Measurements from ENCODE around the gene AARS2.
"Not testable (repeated sequence)": the region's sequence is repeated elsewhere in the genome, so short reads cannot be mapped to it uniquely, and the experiment has no call there.

Gene AARS2

DNA sequence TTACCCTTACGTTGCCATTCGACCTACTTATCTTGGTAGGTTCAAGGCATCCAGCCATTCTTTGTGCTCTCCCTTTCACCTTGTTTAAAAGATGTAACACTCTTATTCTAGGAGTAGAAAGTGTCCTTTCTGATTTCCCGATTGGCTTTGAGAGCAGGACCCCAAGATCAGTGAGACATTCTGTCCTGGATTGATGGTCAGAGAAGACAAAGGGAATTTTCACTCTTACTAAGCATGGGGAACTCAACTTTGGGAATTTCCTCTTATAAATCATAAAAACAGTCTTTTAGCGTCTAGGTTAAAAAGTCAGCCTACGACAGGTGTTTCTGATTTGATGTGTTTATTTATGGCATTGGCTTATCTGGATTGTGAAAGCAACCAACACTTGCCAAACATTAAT lies 2.8 kb upstream of the AARS2 start:
- TF ChIP-seq ZNF274 (IDR thresholded peaks at IDR 0.05; ENCODE audit: low read depth, low read length): no peak
- no peak overlapping the region for H3K4me3 ChIP-seq (ENCODE audit: low read length)

GRCh38 chr6:44315516-44315915 lies 2.4 kb upstream of the AARS2 start:
- no peak for TF ChIP-seq ZNF274 (IDR thresholded peaks at IDR 0.05; ENCODE audit: low read depth, low read length)
- no peak overlapping the region for H3K4me3 ChIP-seq (ENCODE audit: low read length)

DNA sequence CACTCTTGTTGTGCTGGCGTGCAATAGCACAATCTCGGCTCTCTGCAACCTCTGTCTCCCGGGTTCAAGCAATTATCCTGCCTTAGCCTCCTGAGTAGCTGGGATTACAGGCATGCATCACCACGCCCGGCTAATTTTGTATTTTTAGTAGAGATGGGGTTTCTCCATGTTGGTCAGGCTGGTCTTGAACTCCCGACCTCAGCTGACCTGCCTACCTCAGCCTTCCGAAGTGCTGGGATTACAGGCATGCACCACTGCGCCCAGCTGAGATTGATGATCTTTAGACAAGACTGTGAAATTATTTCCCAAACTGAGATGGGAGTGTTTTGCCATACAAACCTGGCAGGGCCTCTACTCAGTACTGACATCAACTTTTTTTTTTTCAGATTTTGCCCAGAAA lies 1.5 kb upstream of the AARS2 start:
- H3K4me3 ChIP-seq (ENCODE audit: low read length): not testable (repeated sequence)

- no peak for TF ChIP-seq ZNF274 (IDR thresholded peaks at IDR 0.05; ENCODE audit: low read depth, low read length)
These were observed 1.4 kb downstream of the AARS2 start for GRCh38 chr6:44311767-44312166.

GRCh38 chr6:44311304-44311703 lies 1.8 kb downstream of the AARS2 start:
- TF ChIP-seq ZNF274 (IDR thresholded peaks at IDR 0.05; ENCODE audit: low read depth, low read length): no peak
- no peak overlapping the region for H3K4me3 ChIP-seq (ENCODE audit: low read length)

More at GRCh38 chr6:44311767-44312166, 1.4 kb downstream of the AARS2 start:
- no peak overlapping the region; the same call in 1 of the 2 replicates for H3K4me3 ChIP-seq (ENCODE audit: low read length)

DNA sequence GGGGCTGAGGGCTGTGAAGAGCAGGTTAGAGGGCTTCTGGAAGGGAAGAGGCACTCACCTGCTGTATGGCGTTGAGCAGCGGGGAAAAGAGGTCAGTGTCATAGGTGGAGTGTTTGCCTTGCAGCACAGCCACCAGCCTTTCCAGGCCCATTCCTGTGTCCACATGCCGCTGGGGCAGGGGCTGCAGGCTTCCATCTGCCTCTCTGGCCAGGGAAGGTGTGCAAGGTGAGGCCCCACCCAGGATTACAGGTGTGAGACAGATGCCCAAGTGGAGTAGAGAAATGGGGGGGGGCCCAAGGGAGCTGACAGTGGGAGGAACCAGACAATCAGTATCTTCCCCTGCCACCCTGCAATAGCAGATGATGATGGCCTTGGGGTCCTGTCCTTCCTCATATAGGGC lies 2.9 kb downstream of the AARS2 start:
- H3K4me3 ChIP-seq (ENCODE audit: low read length): no peak overlapping the region
- TF ChIP-seq ZNF274 (IDR thresholded peaks at IDR 0.05; ENCODE audit: low read depth, low read length): no peak

DNA sequence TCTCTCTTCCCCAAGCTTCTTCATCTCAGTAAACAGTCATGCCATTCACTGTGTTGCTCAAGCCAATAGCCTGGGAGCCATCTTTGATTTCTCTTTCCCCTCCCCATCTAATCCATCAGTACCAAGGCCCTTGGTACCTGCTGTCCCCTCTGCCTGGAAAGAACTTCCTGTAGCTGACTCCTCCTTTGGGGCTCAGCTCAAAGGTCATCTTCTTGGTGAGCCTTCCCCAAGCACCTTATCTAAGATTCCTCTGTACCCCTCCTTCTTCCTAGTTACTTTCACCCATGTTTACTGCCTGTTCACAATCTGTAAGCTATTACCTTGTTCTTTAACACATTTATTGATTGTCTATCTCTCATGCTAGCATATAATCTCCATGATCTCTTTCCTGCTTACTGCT lies 3.5 kb downstream of the AARS2 start:
- TF ChIP-seq ZNF274 (IDR thresholded peaks at IDR 0.05; ENCODE audit: low read depth, low read length): no peak
- no peak overlapping the region for H3K4me3 ChIP-seq (ENCODE audit: low read length)

- H3K4me3 ChIP-seq (ENCODE audit: low read length): no peak overlapping the region
- no peak for TF ChIP-seq ZNF274 (IDR thresholded peaks at IDR 0.05; ENCODE audit: low read depth, low read length)
These were observed 4.1 kb downstream of the AARS2 start for GRCh38 chr6:44309092-44309491.

- H3K4me3 ChIP-seq (ENCODE audit: low read length): no peak overlapping the region
These were observed 5.9 kb downstream of the AARS2 start for GRCh38 chr6:44307217-44307616.

GRCh38 chr6:44306710-44307109 lies 6.4 kb downstream of the AARS2 start:
- no peak for TF ChIP-seq ZNF274 (IDR thresholded peaks at IDR 0.05; ENCODE audit: low read depth, low read length)
- no peak overlapping the region for H3K4me3 ChIP-seq (ENCODE audit: low read length)

More at GRCh38 chr6:44307217-44307616, 5.9 kb downstream of the AARS2 start:
- TF ChIP-seq ZNF274 (IDR thresholded peaks at IDR 0.05; ENCODE audit: low read depth, low read length): no peak

DNA sequence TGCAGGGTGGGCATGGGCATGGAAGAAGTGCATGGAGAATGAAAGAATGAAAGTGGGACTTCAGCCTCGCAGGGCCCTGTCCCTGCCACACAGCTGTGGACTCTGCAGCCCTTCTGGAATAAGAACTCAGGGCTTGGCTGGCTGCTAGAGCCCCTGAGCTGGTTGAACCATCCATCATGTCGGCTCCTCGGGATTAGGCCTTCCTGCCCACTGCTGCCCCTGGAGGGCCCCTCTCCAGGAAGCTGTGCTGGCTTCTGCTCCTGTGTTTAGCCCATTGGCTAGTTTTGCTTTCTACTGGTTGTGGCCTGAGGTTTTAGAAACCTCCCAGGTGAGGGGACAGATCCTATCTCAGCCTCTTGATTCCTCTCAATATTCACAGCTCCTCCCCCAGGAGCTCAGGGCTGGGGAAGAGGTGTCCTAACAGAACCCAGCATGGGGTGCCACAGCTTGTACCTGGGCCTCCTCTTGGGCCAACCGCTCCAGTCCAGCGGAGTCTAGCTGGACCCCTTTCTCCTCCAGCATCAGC lies 7.9 kb downstream of the AARS2 start:
- no peak overlapping the region for H3K4me3 ChIP-seq (ENCODE audit: low read length)
- TF ChIP-seq ZNF274 (IDR thresholded peaks at IDR 0.05; ENCODE audit: low read depth, low read length): no peak

DNA sequence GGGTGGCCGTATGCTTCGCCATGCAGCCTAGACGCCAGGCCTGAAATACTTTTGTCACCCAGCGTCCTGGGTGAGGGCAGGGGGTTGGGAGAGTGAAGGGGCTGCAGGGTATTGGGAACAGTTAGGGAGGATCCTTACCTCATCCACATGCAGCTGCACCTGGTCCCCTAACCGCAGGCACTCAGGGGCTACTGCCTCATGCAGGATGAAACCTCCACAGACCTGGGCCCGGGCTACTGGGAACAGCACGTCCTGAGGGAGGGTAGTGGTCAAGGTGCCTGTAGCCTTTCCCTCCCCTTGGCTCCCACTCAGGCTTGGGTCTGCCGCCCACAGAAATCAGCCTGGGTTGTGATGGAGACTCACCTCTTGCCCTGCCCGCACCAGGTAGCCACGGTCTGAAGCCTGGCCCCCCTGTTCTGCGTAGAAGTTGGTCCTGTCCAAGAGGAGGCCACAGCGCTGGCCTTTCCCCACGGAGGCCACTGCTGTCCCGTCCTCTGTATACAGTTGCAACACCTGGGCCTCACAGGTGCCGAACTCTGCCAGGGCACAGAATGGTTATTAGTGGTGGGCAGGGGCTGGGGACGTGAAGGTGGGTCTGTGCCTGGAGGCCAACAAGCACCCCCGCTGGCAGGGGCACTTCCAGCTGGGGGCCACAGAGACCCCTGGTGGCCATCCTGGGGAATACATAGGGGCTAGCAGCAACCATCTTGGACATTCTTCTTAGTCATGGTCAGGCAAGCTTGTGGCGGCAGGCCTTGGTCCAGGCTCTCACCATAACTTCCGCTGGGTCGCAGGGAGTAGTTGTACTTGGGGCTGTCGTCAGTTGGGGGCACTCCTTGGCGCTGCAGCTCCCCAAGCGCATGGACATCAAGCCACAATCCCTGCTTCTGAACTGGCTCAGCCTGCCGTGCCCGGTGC lies 8.6 kb downstream of the AARS2 start:
- TF ChIP-seq ZNF274 (IDR thresholded peaks at IDR 0.05; ENCODE audit: low read depth, low read length): no peak
- no peak overlapping the region for H3K4me3 ChIP-seq (ENCODE audit: low read length)

DNA sequence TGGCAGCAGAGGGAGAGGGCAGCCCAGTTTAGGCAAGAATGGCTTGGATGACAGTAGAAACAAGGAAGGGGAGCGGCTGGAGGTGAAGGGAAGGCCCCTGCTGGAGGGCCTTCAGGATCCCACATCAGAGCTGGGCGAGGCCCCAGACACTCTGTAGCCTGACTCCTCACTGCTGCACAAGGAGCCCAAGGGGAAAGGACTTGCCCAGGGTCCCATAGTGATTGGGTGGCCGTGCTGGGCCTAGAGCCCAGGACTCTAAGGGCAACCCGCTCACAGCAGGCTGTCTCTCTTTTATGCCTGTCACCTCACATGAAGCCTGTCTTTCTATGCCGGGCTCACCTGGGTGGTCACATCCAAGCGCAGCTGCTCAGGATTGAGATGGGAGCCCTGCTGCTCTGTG lies 9.3 kb downstream of the AARS2 start:
- no peak overlapping the region for H3K4me3 ChIP-seq (ENCODE audit: low read length)
- TF ChIP-seq ZNF274 (IDR thresholded peaks at IDR 0.05; ENCODE audit: low read depth, low read length): no peak

- no peak overlapping the region for H3K4me3 ChIP-seq (ENCODE audit: low read length)
- TF ChIP-seq ZNF274 (IDR thresholded peaks at IDR 0.05; ENCODE audit: low read depth, low read length): no peak
These were observed 10.3 kb downstream of the AARS2 start for GRCh38 chr6:44302856-44303255.

GRCh38 chr6:44301782-44302564 lies 11.2 kb downstream of the AARS2 start:
- no peak for TF ChIP-seq ZNF274 (IDR thresholded peaks at IDR 0.05; ENCODE audit: low read depth, low read length)
- no peak overlapping the region for H3K4me3 ChIP-seq (ENCODE audit: low read length)

All from GM08714 (cell line).